Endothelial cell of umbilical vein (primary cell): ENCODE measurements around the gene OSBPL10. TPM values are rescaled to one million over a fixed set of nuclear protein-coding genes. Genes with fewer than 3 reads are reported as not detected.

Experiments
- BruUV-seq: library from RNA; stranded (reverse); fragments of 400-500 nt; replicated peaks from 2 replicates; lab custom pipeline; 2021; lab: Mats Ljungman, UMichigan
- CTCF ChIA-PET: fragments of 300-600, 350-600 bp; sonication (Branson Sonifier 250); formaldehyde crosslinking; loops from one replicate; lab custom pipeline; 2021; ENCODE audit warnings: antibody characterized with exemption, inconsistent platforms; lab: Charles Lee
- POLR2A ChIA-PET: fragments of 300-600, 350-600 bp; sonication (Branson Sonifier 250); formaldehyde crosslinking; loops from one replicate; lab custom pipeline; 2021; ENCODE audit warnings: antibody characterized with exemption, inconsistent platforms; lab: Charles Lee
- DNase-seq: peaks from one replicate; pipeline ENCODE4 v3.0.0-alpha.2; 2011; ENCODE audit warnings: low read depth, low spot score
- FAIRE-seq: peaks from 2 replicates; lab custom pipeline; 2011; peaks lifted over from hg19 to GRCh38; lab: Jason Lieb, UNC
- H2AFZ ChIP-seq: 2 replicates; pipeline ENCODE4 v1.6.0; 2012; ENCODE audit warnings: low read depth, low read length, control low read depth, inconsistent platforms
- H3K27ac ChIP-seq: 2 replicates; pipeline ENCODE4 v1.5.1; 2011; ENCODE audit warnings: low read depth, mild to moderate bottlenecking, control low read depth, low read length, moderate library complexity; ENCODE audit not compliant: insufficient read depth
- H3K27me3 ChIP-seq, 2 experiments: 2 replicates each; pipeline versions ENCODE4 v1.6.0 to v1.6.1; 2011; ENCODE audit warnings: low read length in 2 of 2, mixed read lengths in 1 of 2; ENCODE audit not compliant: control insufficient read depth in 2 of 2, insufficient read depth in 2 of 2
- H3K36me3 ChIP-seq, 2 experiments: 2 replicates in 1 of 2; 3 replicates in 1 of 2; pipeline ENCODE4 v1.5.1; 2011; ENCODE audit warnings: low read length in 2 of 2, mild to moderate bottlenecking in 1 of 2, moderate library complexity in 1 of 2; ENCODE audit not compliant: control insufficient read depth in 2 of 2, insufficient read depth in 2 of 2; ENCODE audit errors: extremely low read depth in 1 of 2
- H3K4me1 ChIP-seq: 3 replicates; pipeline ENCODE4 v1.5.1; 2011; ENCODE audit warnings: mild to moderate bottlenecking, low read length; ENCODE audit not compliant: control insufficient read depth, insufficient read depth; ENCODE audit errors: extremely low read depth
- H3K4me2 ChIP-seq: 2 replicates; pipeline ENCODE4 v1.6.1; 2011; ENCODE audit warnings: low read length, control low read depth, mixed read lengths; ENCODE audit not compliant: insufficient read depth
- H3K4me3 ChIP-seq, 3 experiments: fragments of 200-600 bp in 1 of 3; sonication (generic), shearing (Covaris generic) in 1 of 3; replicated peaks in 1 of 3; 2 replicates each; pipeline ENCODE4 v1.5.1; 2011 to 2016; ENCODE audit warnings: control low read depth in 3 of 3, low read length in 3 of 3, mild to moderate bottlenecking in 2 of 3, inconsistent platforms in 1 of 3, low read depth in 1 of 3, moderate library complexity in 1 of 3; ENCODE audit not compliant: insufficient read depth in 1 of 3
- H3K79me2 ChIP-seq: 2 replicates; pipeline ENCODE4 v1.6.0; 2012; ENCODE audit warnings: low read length, inconsistent platforms; ENCODE audit not compliant: control insufficient read depth, insufficient read depth
- H3K9ac ChIP-seq: replicated peaks from 2 replicates; pipeline ENCODE3; 2011; ENCODE audit warnings: low read length, control low read depth; ENCODE audit not compliant: insufficient read depth; ENCODE audit errors: extremely low read depth
- H3K9me1 ChIP-seq: replicated peaks from 3 replicates; pipeline ENCODE4 v1.6.0; 2011; ENCODE audit warnings: mild to moderate bottlenecking, low read length; ENCODE audit not compliant: control insufficient read depth, insufficient read depth; ENCODE audit errors: extremely low read depth
- H3K9me3 ChIP-seq: replicated peaks from 2 replicates; pipeline ENCODE4 v1.5.1; 2012; ENCODE audit warnings: low read length, inconsistent platforms; ENCODE audit not compliant: control insufficient read depth, insufficient read depth
- H4K20me1 ChIP-seq: replicated peaks from 2 replicates; pipeline ENCODE3; 2011; ENCODE audit warnings: mild to moderate bottlenecking, low read length; ENCODE audit not compliant: control insufficient read depth, insufficient read depth; ENCODE audit errors: extremely low read depth
- CTCF ChIP-seq, 2 donors: IDR thresholded peaks; 1 replicate in 1 of 2; 2 replicates in 1 of 2; pipeline ENCODE4 v1.5.1; 2011; ENCODE audit warnings: low read length in 2 of 2, mild to moderate bottlenecking in 2 of 2, moderate library complexity in 2 of 2, control low read depth in 1 of 2, inconsistent platforms in 1 of 2, low read depth in 1 of 2; ENCODE audit not compliant: insufficient read depth in 1 of 2; ENCODE audit errors: extremely low read depth in 1 of 2
- EZH2 ChIP-seq: IDR thresholded peaks from 2 replicates; pipeline ENCODE4 v1.6.1; 2012; ENCODE audit warnings: borderline replicate concordance, low read depth, mild to moderate bottlenecking, moderate library complexity, low read length, inconsistent platforms; ENCODE audit not compliant: severe bottlenecking
- FOS ChIP-seq: IDR thresholded peaks from 2 replicates; pipeline ENCODE4 v1.6.1; 2011; ENCODE audit warnings: mild to moderate bottlenecking, low read length, moderate library complexity, borderline replicate concordance; ENCODE audit not compliant: insufficient read depth
- GATA2 ChIP-seq: IDR thresholded peaks from 2 replicates; pipeline ENCODE4 v1.7.0; 2011; ENCODE audit warnings: low read depth, mild to moderate bottlenecking, moderate library complexity, mixed read lengths, low read length; ENCODE audit not compliant: insufficient read length, insufficient read depth
- JUN ChIP-seq: IDR thresholded peaks from 2 replicates; pipeline ENCODE4 v1.6.1; 2011; ENCODE audit warnings: borderline replicate concordance, low read depth; ENCODE audit not compliant: insufficient read length, insufficient read depth
- MYC ChIP-seq: IDR thresholded peaks from one replicate; pipeline ENCODE4 v1.6.1; 2011; ENCODE audit warnings: mild to moderate bottlenecking, low read depth, low read length
- POLR2A ChIP-seq: IDR thresholded peaks from 2 replicates; pipeline ENCODE4 v1.6.1; 2012; ENCODE audit warnings: low read depth, mild to moderate bottlenecking, control low read depth, low read length
- POLR2AphosphoS5 ChIP-seq: IDR thresholded peaks from 2 replicates; pipeline ENCODE4 v1.6.1; 2012; ENCODE audit warnings: low read depth, mild to moderate bottlenecking, control low read depth, low read length, moderate library complexity; ENCODE audit not compliant: insufficient read depth
- dilution Hi-C: fragments of 300-500 bp; cut with MboI; formaldehyde crosslinking; loops from one replicate; pipeline ENCODE4 v1.15.0; 2019; ENCODE audit warnings: low sequenced_read_pairs; ENCODE audit not compliant: extremely low pct_ligation_motif_present
- intact Hi-C: fragments of 100-400 bp; cut with micrococcal nuclease; formaldehyde crosslinking; loops from one replicate; pipeline ENCODE4 v1.10.0; 2022
- polyA plus RNA-seq, 4 experiments: library from polyadenylated mRNA; depleted of rRNA in 3 of 4; stranded (reverse) in 3 of 4; unstranded in 1 of 4; fragments of >200 nt; gene quantifications; 2 replicates each; pipeline versions ENCODE4 v1.2.1 to v1.2.3, GENCODE V29; 2011 to 2012; ENCODE audit warnings: missing spikeins in 1 of 4
- total RNA-seq: library from RNA; stranded (reverse); gene quantifications from 2 replicates; pipeline ENCODE4 v1.2.3, GENCODE V29; 2021
- TF ChIP-seq, protein P1 (sequence below): IDR thresholded peaks from 2 replicates; pipeline ENCODE4 v1.6.1; 2011; ENCODE audit not compliant: insufficient read depth, insufficient read length

The OSBPL10 gene
- total and polyA plus RNA-seq, 2 donors (not counting 3 experiments of a cell fraction or from before 2014, with no cell fraction given) = 10.8 to 47.6 TPM

GRCh38 chr3:31831591-31831990 lies 149.5 kb downstream of the OSBPL10 start:
- intact Hi-C loops = no loop called here
- BruUV-seq = no TSS peak
- no peak for DNase-seq
- Histone ChIP-seq H2AFZ (no peak overlapping the region), H3K27me3 (no peaks in the 10 kb centered on the region), H3K9ac (no peak overlapping the region), H3K36me3 (no peaks in the 10 kb centered on the region), H3K9me3 (no peaks in the 10 kb centered on the region), H4K20me1 (no peaks in the 10 kb centered on the region), H3K4me1 (no peaks in the 10 kb centered on the region), H3K4me3 (no peak overlapping the region), H3K27ac (no peak overlapping the region), H3K79me2 (no peaks in the 10 kb centered on the region), H3K4me2 (no peak overlapping the region), H3K9me1 (no peaks in the 10 kb centered on the region)
- TF ChIP-seq JUN (no peak), GATA2 (no peak), EZH2 (no peak), CTCF (IDR thresholded peaks at IDR 0.05; ENCODE audit: extremely low read depth in 1 of 2, insufficient read depth in 1 of 2, low read depth in 1 of 2, low read length in 2 of 2) (no peak), POLR2A (no peak), POLR2AphosphoS5 (no peak), MYC (no peak), FOS (no peak)
- TF ChIP-seq, protein P1, sequence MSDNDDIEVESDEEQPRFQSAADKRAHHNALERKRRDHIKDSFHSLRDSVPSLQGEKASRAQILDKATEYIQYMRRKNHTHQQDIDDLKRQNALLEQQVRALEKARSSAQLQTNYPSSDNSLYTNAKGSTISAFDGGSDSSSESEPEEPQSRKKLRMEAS = no peak
- ChIA-PET POLR2A (no interaction called here), CTCF (interaction anchor here (1.1 to 1.5 kb wide), 3 partner anchors 18 to 122 kb away, joined by 3 read pairs; no protein-coding TSS in a partner anchor)
- dilution Hi-C loops = no loop called here
- no peak for FAIRE-seq
